Lower lobe of right lung (tissue), 2 donors: Measurements from ENCODE around the gene CALML3. TPM values are rescaled to one million over a fixed set of nuclear protein-coding genes. Genes with fewer than 3 reads are reported as not detected.

Experiments
- ATAC-seq, 2 donors: fragments of 200-7000 bp; cut with Tn5 transposase; one replicate each; pipeline ENCODE4 v1.9.1; 2020 to 2022; ENCODE audit warnings: mild to moderate bottlenecking in 2 of 2, moderate library complexity in 2 of 2
- DNase-seq: peaks from one replicate; pipeline ENCODE4 v3.0.0-alpha.2; 2020
- H3K27ac ChIP-seq: fragments of 200-600 bp; one replicate; pipeline ENCODE4 v1.8.0; 2022
- H3K27me3 ChIP-seq: fragments of 200-600 bp; one replicate; pipeline ENCODE4 v1.8.0; 2022; ENCODE audit warnings: low read depth
- H3K36me3 ChIP-seq: fragments of 200-600 bp; one replicate; pipeline ENCODE4 v1.8.0; 2022; ENCODE audit warnings: mild to moderate bottlenecking
- H3K4me1 ChIP-seq: fragments of 200-600 bp; one replicate; pipeline ENCODE4 v1.8.0; 2022
- H3K4me3 ChIP-seq: fragments of 200-600 bp; one replicate; pipeline ENCODE4 v1.8.0; 2022; ENCODE audit warnings: mild to moderate bottlenecking
- H3K9me3 ChIP-seq: fragments of 200-600 bp; one replicate; pipeline ENCODE4 v1.8.0; 2022
- CTCF ChIP-seq: fragments of 200-600 bp; IDR thresholded peaks from one replicate; pipeline ENCODE4 v1.8.0; 2022; ENCODE audit warnings: antibody characterized with exemption, mild to moderate bottlenecking
- intact Hi-C: fragments of 100-400 bp; cut with DNase I; formaldehyde crosslinking; loops from one replicate; pipeline ENCODE4 v1.11.0; 2022
- total RNA-seq: library from RNA; stranded (reverse); fragmentation: NEBNext Ultra II Directional; extraction: Animal tissue kit (Norgen Biotek cat#: 25700); gene quantifications from one replicate; pipeline ENCODE4 v1.2.1, GENCODE V29; 2021
- donor health status: DM: no; HTN: yes; CAD: no; lungs with severe emphysema.

CALML3 gene
- total RNA-seq, 1 donor from 2014 or later: not detected

GRCh38 chr10:5502061-5502521 lies 22.7 kb upstream of the CALML3 start:
- DNase-seq: no peak
- intact Hi-C loops: no loop called here
- H3K4me1 ChIP-seq: peaks cover 23% of the 10 kb centered on the region
- H3K36me3 ChIP-seq: no peaks in the 10 kb centered on the region
- no peak overlapping the region for H3K4me3 ChIP-seq
- TF ChIP-seq CTCF: no peak
- ATAC-seq: peak; percentile 52 to 57
- H3K27ac ChIP-seq: peak overlapping the region; percentile 18
- H3K27me3 ChIP-seq: no peaks in the 10 kb centered on the region
- H3K9me3 ChIP-seq: no peaks in the 10 kb centered on the region

- H3K9me3 ChIP-seq: no peaks in the 10 kb centered on the region
- H3K27ac ChIP-seq: peak overlapping the region; percentile 18
- no peak for DNase-seq
- no peak for TF ChIP-seq CTCF
- no peak overlapping the region for H3K4me3 ChIP-seq
- peaks cover 23% of the 10 kb centered on the region for H3K4me1 ChIP-seq
- intact Hi-C loops: no loop called here
- ATAC-seq: no peak
- no peaks in the 10 kb centered on the region for H3K27me3 ChIP-seq
- no peaks in the 10 kb centered on the region for H3K36me3 ChIP-seq
Measured at GRCh38 chr10:5502571-5503476, 21.9 kb upstream of the CALML3 start.

GRCh38 chr10:5503477-5503835 lies 21.3 kb upstream of the CALML3 start:
- no peak overlapping the region for H3K27ac ChIP-seq
- H3K4me3 ChIP-seq: no peak overlapping the region
- ATAC-seq: peak; percentile 81 to 91

GRCh38 chr10:5504146-5505072 lies 20.4 kb upstream of the CALML3 start:
- DNase-seq: no peak
- no peaks in the 10 kb centered on the region for H3K9me3 ChIP-seq
- intact Hi-C loops: no loop called here
- TF ChIP-seq CTCF: no peak
- H3K27me3 ChIP-seq: no peaks in the 10 kb centered on the region
- H3K4me3 ChIP-seq: no peak overlapping the region
- H3K4me1 ChIP-seq: peaks cover 23% of the 10 kb centered on the region
- ATAC-seq: no peak
- no peaks in the 10 kb centered on the region for H3K36me3 ChIP-seq
- H3K27ac ChIP-seq: no peak overlapping the region

More at GRCh38 chr10:5503477-5503835, 21.3 kb upstream of the CALML3 start:
- Histone ChIP-seq H3K36me3 (no peaks in the 10 kb centered on the region), H3K9me3 (no peaks in the 10 kb centered on the region), H3K4me1 (peaks cover 23% of the 10 kb centered on the region), H3K27me3 (no peaks in the 10 kb centered on the region)
- no peak for DNase-seq
- no peak for TF ChIP-seq CTCF
- intact Hi-C loops: no loop called here

- no peaks in the 10 kb centered on the region for H3K9me3 ChIP-seq
- ATAC-seq (no peak), DNase-seq (no peak)
- H3K27me3 ChIP-seq: no peaks in the 10 kb centered on the region
- H3K27ac ChIP-seq: no peak overlapping the region
- H3K4me3 ChIP-seq: no peak overlapping the region
- no peaks in the 10 kb centered on the region for H3K36me3 ChIP-seq
- intact Hi-C loops: no loop called here
- no peak for TF ChIP-seq CTCF
- peaks cover 23% of the 10 kb centered on the region for H3K4me1 ChIP-seq
Measured at GRCh38 chr10:5506246-5506645, 18.5 kb upstream of the CALML3 start.
